Subcutaneous abdominal adipose tissue (tissue), 5 donors: ENCODE measurements around the gene PSPC1.
"Not testable (repeated sequence)": the region's sequence is repeated elsewhere in the genome, so short reads cannot be mapped to it uniquely, and the experiment has no call there.

Experiments used
- H3K27ac ChIP-seq: one replicate; pipeline ENCODE4 v1.7.0; 2013; ENCODE audit warnings: low read depth, mild to moderate bottlenecking, inconsistent platforms, low read length, moderate library complexity
- H3K27me3 ChIP-seq, 5 donors: one replicate each; pipeline ENCODE4 v1.7.0; 2013; ENCODE audit warnings: low read length in 5 of 5, inconsistent platforms in 1 of 5; ENCODE audit not compliant: control insufficient read depth in 5 of 5, insufficient read depth in 4 of 5
- H3K36me3 ChIP-seq, 5 donors: one replicate each; pipeline ENCODE4 v1.7.0; 2013; ENCODE audit warnings: low read length in 5 of 5; ENCODE audit not compliant: control insufficient read depth in 5 of 5, insufficient read depth in 5 of 5
- H3K4me1 ChIP-seq, 5 donors: one replicate each; pipeline ENCODE4 v1.7.0; 2013; ENCODE audit warnings: low read length in 5 of 5, mild to moderate bottlenecking in 3 of 5, moderate library complexity in 1 of 5; ENCODE audit not compliant: control insufficient read depth in 5 of 5, insufficient read depth in 5 of 5
- H3K4me3 ChIP-seq, 5 donors: one replicate each; pipeline ENCODE4 v1.7.0; 2013; ENCODE audit warnings: low read length in 5 of 5, low read depth in 1 of 5
- H3K9ac ChIP-seq, 5 donors: one replicate each; pipeline ENCODE4 v1.7.0; 2013; ENCODE audit warnings: low read length in 5 of 5, mild to moderate bottlenecking in 4 of 5, moderate library complexity in 3 of 5
- H3K9me3 ChIP-seq, 5 donors: one replicate each; pipeline ENCODE4 v1.7.0; 2013; ENCODE audit warnings: low read length in 5 of 5; ENCODE audit not compliant: control insufficient read depth in 5 of 5
- donor health status: healthy.
- donor health status: healthy.
- donor health status: healthy.
- donor health status: healthy.
- donor health status: healthy.

Gene PSPC1

GRCh38 chr13:19782727-19783682, at the start of gene PSPC1:
Gene PSPC1 (minus strand): TSS chr13:19782945. CDS start chr13:19782757, 188 bp downstream.
- H3K36me3 ChIP-seq, H3K27me3 ChIP-seq, H3K9me3 ChIP-seq: not testable (repeated sequence)
- peaks cover 0 to 16% (median 13%) of the 10 kb centered on the region in 5 donors for H3K4me1 ChIP-seq
- H3K4me3 ChIP-seq, result peak within 1 kb of the TSS; percentile 95 to 99 (median 98)
- peak within 1 kb of the TSS; percentile 89 to 96 (median 94) for H3K9ac ChIP-seq
- peak within 1 kb of the TSS; percentile 94 for H3K27ac ChIP-seq

GRCh38 chr13:19822673-19823072, 39.9 kb upstream of the PSPC1 start:
- H3K4me1 ChIP-seq, result peaks cover 0 to 8% (median 0%) of the 10 kb centered on the region in 5 donors
- H3K9ac ChIP-seq, result no peak overlapping the region
- H3K9me3 ChIP-seq, result no peaks in the 10 kb centered on the region
- no peaks in the 10 kb centered on the region for H3K27me3 ChIP-seq
- no peak overlapping the region for H3K27ac ChIP-seq
- no peak overlapping the region for H3K4me3 ChIP-seq
- peaks cover 11 to 28% (median 13%) of the 10 kb centered on the region in 5 donors for H3K36me3 ChIP-seq

GRCh38 chr13:19818223-19818842, 35.6 kb upstream of the PSPC1 start:
- no peaks in the 10 kb centered on the region for H3K9me3 ChIP-seq
- no peak overlapping the region for H3K4me3 ChIP-seq
- no peak overlapping the region for H3K27ac ChIP-seq
- peaks cover 0 to 8% (median 0%) of the 10 kb centered on the region in 5 donors for H3K4me1 ChIP-seq
- H3K36me3 ChIP-seq, result peaks cover 0 to 21% (median 14%) of the 10 kb centered on the region in 5 donors
- H3K9ac ChIP-seq, result no peak overlapping the region
- no peaks in the 10 kb centered on the region for H3K27me3 ChIP-seq

- Histone ChIP-seq H3K9ac (no peak overlapping the region), H3K4me3 (no peak overlapping the region), H3K27me3 (no peaks in the 10 kb centered on the region), H3K4me1 (peaks cover 0 to 4% (median 0%) of the 10 kb centered on the region in 5 donors), H3K9me3 (no peaks in the 10 kb centered on the region), H3K27ac (no peak overlapping the region), H3K36me3 (peaks cover 0 to 21% (median 14%) of the 10 kb centered on the region in 5 donors)
Observed at GRCh38 chr13:19817510-19818158, 34.9 kb upstream of the PSPC1 start.

GRCh38 chr13:19817106-19817505, 34.4 kb upstream of the PSPC1 start:
- no peaks in the 10 kb centered on the region for H3K9me3 ChIP-seq
- H3K4me3 ChIP-seq, result no peak overlapping the region
- H3K4me1 ChIP-seq, result no peaks in the 10 kb centered on the region
- no peak overlapping the region for H3K27ac ChIP-seq
- peaks cover 0 to 21% (median 14%) of the 10 kb centered on the region in 5 donors for H3K36me3 ChIP-seq
- H3K27me3 ChIP-seq, result no peaks in the 10 kb centered on the region
- H3K9ac ChIP-seq, result no peak overlapping the region

- H3K27me3 ChIP-seq, H3K27ac ChIP-seq, H3K9me3 ChIP-seq, H3K4me1 ChIP-seq, H3K9ac ChIP-seq, H3K4me3 ChIP-seq: not testable (repeated sequence)
- peaks cover 0 to 21% (median 14%) of the 10 kb centered on the region in 5 donors for H3K36me3 ChIP-seq
Observed at GRCh38 chr13:19815842-19816241, 33.1 kb upstream of the PSPC1 start.

GRCh38 chr13:19810996-19811881, 28.5 kb upstream of the PSPC1 start:
- Histone ChIP-seq H3K36me3 (peaks cover 0 to 2% (median 0%) of the 10 kb centered on the region in 5 donors), H3K9me3 (no peaks in the 10 kb centered on the region), H3K27ac (no peak overlapping the region), H3K4me3 (no peak overlapping the region), H3K9ac (no peak overlapping the region), H3K4me1 (peaks cover 0 to 2% (median 0%) of the 10 kb centered on the region in 5 donors), H3K27me3 (no peaks in the 10 kb centered on the region)

GRCh38 chr13:19810151-19810550, 27.4 kb upstream of the PSPC1 start:
- H3K36me3 ChIP-seq, result peaks cover 0 to 2% (median 0%) of the 10 kb centered on the region in 5 donors
- H3K9me3 ChIP-seq, result no peaks in the 10 kb centered on the region
- H3K27ac ChIP-seq, result no peak overlapping the region
- H3K9ac ChIP-seq, result no peak overlapping the region
- no peaks in the 10 kb centered on the region for H3K27me3 ChIP-seq
- peaks cover 0 to 2% (median 0%) of the 10 kb centered on the region in 5 donors for H3K4me1 ChIP-seq
- H3K4me3 ChIP-seq, result no peak overlapping the region

- no peaks in the 10 kb centered on the region for H3K4me1 ChIP-seq
- H3K36me3 ChIP-seq, result peaks cover 0 to 2% (median 0%) of the 10 kb centered on the region in 5 donors
- no peak overlapping the region for H3K27ac ChIP-seq
- no peak overlapping the region for H3K9ac ChIP-seq
- no peaks in the 10 kb centered on the region for H3K9me3 ChIP-seq
- no peak overlapping the region for H3K4me3 ChIP-seq
- no peaks in the 10 kb centered on the region for H3K27me3 ChIP-seq
Observed at GRCh38 chr13:19805765-19806164, 23.0 kb upstream of the PSPC1 start.
